HG02763 (cell line): ENCODE measurements around the gene PRUNE2.

Source experiments
- ATAC-seq: cut with Tn5 transposase; IDR thresholded peaks from one replicate; pipeline ENCODE4 v1.9.1; 2021; ENCODE audit warnings: mild to moderate bottlenecking, moderate library complexity; ENCODE audit not compliant: unreplicated experiment

PRUNE2 gene

DNA sequence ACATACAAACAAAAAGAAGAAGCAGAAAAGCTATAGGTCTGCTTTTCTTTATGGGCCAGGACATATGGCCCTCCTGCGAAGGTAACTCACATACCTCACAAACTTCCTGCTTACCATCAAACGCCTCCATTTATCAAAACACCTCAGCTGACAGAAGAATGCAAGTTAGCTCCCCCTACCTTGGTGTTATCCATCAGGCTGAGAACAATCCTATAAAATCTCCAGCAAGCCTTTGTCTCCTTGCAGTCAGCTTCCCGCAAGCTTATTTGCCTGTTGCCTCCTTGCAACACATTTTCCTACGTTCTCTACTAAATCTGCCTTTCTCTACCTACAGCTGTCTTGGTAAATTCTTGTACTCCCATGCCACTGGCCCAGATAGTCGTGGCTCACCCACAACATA is 164.4 kb downstream of the PRUNE2 start:
- ATAC-seq, result no peak

- ATAC-seq, result no peak
These were observed 167.5 kb downstream of the PRUNE2 start for GRCh38 chr9:76738402-76738801.

DNA sequence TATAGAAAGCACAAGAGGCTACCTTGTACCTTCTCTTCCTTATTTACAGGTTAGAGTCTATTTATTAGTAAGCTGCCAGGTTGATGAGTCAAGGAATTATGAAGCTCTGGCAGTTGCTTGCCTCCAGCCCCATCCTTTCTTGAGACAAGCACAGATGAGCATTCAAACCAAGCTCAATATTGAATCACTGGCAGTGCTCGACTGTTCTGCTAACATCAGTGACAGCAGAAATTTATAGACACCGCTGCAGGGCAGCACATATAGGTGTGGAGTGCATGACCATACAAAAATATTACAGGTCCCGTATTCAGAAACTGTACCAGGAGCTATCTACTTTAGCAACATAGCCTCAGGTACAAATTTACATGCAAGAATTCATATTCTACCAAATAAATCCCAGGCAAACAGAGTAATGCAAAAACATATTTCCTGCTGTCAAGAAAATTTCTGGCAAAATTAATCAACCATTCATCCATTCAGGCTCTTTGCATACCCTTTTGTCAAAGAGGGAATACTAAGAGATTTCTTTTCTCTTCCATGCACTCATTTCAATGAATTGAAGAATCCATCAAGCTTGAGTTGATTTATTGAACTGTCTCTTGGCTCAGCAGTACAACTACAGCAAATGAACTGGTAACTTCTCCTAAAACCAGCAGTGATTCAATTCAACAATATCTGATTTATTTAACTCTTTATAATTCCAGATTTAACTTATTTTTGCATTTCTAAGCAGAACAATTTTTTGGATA is 168.6 kb downstream of the PRUNE2 start:
- no peak for ATAC-seq

DNA sequence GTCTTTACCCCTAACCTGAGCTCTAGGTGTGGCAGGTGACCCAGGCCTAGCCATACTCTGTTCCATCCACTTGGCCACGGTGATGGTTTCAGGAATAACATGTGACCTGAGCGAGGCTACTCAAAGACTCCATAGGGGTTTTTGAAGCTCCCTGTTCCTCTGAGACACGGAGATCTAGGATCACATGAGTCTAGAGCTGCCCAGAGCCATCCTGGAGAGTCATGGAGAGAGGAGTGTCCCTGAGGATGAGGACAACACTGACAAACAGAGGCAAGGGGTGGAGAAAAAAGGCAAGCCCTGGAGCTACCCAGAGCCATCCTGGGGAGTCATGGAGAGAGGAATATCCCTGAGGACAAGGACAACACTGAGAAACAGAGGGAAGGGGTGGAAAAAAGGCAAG is 171.2 kb downstream of the PRUNE2 start:
- no peak for ATAC-seq

DNA sequence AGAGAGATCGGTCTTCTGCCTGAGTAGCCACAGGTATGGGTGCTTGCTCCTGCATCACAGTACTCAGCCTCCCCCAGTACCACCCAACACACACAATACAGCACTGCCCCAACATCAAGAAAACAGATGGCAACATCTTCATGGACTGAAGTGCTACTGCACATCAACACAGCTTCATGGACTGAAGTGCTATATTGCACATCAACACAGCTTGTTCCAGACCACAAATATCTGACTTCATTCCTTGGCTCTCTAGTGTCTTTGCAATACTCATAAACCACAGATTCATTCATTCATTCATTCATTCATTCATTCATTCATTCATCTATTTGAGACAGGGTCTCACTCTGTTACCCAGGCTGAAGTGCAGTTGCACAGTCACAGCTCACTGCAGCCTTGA is 172.8 kb downstream of the PRUNE2 start:
- no peak for ATAC-seq

GRCh38 chr9:76732341-76732958 is 173.5 kb downstream of the PRUNE2 start:
- ATAC-seq, result no peak

- ATAC-seq, result no peak
These were observed 175.1 kb downstream of the PRUNE2 start for GRCh38 chr9:76730801-76731200.

GRCh38 chr9:76729980-76730737 is 175.8 kb downstream of the PRUNE2 start:
- no peak for ATAC-seq

GRCh38 chr9:76729116-76729515 is 176.8 kb downstream of the PRUNE2 start:
- ATAC-seq, result no peak

GRCh38 chr9:76725885-76726284 is 180.0 kb downstream of the PRUNE2 start:
- ATAC-seq, result no peak

- no peak for ATAC-seq
These were observed 180.8 kb downstream of the PRUNE2 start for GRCh38 chr9:76725011-76725546.

DNA sequence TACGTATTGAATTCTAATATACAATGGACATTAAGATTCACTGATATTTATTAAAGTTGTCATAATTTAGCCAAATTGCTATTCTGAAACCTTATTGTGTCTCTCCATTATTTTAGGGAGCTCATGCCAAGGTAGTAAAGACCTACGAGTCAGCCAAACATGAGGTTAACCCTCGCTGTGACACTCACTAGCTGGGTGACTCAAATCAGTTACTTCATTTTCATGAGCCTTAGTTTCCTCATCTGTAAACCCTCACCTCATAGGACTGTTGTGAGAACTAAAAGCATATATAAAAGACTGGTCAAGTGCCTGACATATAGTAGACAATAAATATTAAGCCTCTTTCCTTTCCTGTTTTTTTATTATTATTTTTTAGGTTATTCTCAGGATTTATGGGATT is 185.7 kb downstream of the PRUNE2 start:
- ATAC-seq, result no peak

DNA sequence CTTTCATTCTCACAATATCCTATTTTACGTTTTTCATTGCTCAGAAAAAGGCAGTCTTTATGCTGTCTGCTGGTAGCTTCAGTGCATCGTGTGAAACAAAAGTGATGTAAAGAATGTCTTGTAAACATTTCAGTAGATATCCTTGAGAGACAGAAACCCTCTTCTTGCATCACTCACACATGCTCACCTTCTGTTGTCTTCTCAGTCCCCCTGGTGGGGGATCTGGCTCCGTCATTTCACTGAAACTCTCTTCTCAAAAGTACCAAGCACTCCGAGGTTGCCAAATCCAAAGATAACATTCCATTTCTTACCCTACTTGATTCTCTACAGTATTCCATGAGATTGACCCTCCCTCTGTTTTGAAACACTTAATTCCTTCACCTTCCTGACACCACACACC is 187.7 kb downstream of the PRUNE2 start:
- no peak for ATAC-seq

- ATAC-seq, result no peak
These were observed 188.3 kb downstream of the PRUNE2 start for GRCh38 chr9:76717613-76718012.

DNA sequence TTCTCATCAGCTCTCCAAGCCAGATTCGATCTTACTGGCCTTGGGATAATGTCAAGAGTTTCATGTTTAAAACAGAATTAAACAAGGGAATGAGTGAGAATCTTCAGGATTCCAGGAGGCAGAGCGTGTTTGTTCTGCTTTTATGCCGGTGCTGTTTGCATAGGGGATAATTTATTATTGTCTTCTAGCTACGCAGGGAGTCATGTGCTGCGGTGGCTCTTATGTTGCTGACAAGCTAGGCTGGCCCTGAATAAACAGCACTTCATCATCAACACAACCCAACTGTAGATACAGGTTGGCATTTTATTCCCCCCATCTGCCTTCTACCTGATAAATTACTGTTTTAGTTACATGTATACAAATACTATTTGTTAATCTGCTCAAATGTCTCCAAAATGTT is 188.7 kb downstream of the PRUNE2 start:
- no peak for ATAC-seq

GRCh38 chr9:76716085-76716672 is 189.7 kb downstream of the PRUNE2 start:
- ATAC-seq, result no peak

DNA sequence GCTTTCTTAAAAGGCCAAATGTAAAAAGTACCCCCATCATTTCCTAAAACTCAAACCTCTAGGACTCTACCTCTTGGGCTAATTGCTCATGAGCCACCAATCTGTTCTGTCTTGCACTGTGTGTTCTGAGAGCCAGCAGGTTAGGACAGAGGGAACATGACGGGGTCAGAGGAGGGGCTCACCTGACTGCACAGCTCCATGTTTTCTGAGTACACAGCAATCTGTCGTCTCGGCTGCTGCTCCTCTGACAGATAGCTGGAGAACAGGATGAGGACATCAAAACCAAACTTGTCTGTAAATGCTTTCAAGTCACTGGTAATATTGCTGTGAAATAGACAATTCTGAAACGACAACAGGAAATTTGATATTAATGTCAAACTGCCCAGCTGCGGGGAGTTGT is 192.5 kb downstream of the PRUNE2 start:
- no peak for ATAC-seq

GRCh38 chr9:76709020-76709419 is 196.9 kb downstream of the PRUNE2 start:
- no peak for ATAC-seq

DNA sequence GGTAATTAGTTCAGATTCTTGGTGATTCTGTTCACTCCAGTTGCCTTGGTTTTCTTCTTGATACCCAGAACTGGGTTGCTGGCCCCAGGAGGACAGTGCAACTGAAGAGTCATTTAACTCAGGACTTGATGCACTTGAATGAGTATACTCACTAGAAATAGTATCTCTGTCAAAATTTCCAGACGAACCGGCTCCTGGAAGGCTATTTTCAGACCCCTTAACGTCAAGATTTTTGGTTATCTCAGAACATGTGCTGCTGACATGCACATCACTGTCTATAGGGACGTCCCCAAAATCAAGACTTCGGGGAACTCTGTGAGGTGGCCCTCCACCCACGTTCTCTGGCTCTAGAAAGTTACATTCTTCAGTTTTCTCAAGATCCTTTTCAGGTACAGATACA is 198.4 kb downstream of the PRUNE2 start:
- no peak for ATAC-seq

GRCh38 chr9:76704593-76705204 is 201.2 kb downstream of the PRUNE2 start:
- ATAC-seq, result no peak

- ATAC-seq, result no peak
These were observed 202.6 kb downstream of the PRUNE2 start for GRCh38 chr9:76703270-76703669.
